GM21528 (cell line): ENCODE data around the gene C16orf92.
"Not testable (repeated sequence)": the region's sequence is repeated elsewhere in the genome, so short reads cannot be mapped to it uniquely, and the experiment has no call there.

Source experiments
- ATAC-seq: cut with Tn5 transposase; IDR thresholded peaks from one replicate; pipeline ENCODE4 v1.9.1; 2021; ENCODE audit warnings: mild to moderate bottlenecking, moderate library complexity; ENCODE audit not compliant: unreplicated experiment, low FRiP score

Gene C16orf92

GRCh38 chr16:30023586-30023985 is 588 bp downstream of the C16orf92 start:
- no peak for ATAC-seq

- no peak for ATAC-seq
Observed at GRCh38 chr16:30024451-30024850, 1.5 kb downstream of the C16orf92 start.

DNA sequence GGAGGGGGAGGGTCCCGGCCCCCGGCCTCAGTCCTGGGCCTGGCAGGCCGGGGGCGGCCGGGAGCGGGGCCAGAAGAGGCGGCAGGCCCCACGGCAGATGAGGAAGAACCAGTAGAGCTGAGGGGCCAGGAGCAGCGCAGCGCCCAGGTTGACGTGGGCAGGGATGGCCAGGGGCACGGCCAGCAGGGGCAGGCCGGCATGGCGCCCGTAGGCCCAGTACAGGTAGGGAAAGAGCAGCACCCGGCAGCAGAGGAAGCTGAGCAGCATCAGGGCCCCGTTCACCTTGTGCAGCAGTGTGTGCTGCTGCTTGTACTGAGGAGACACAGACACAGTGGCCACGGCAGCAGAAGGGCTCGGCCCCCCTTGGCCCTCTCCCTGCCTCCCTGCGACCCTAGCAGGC is 2.2 kb downstream of the C16orf92 start:
- no peak for ATAC-seq

- no peak for ATAC-seq
Observed at GRCh38 chr16:30025574-30025973, 2.6 kb downstream of the C16orf92 start.

DNA sequence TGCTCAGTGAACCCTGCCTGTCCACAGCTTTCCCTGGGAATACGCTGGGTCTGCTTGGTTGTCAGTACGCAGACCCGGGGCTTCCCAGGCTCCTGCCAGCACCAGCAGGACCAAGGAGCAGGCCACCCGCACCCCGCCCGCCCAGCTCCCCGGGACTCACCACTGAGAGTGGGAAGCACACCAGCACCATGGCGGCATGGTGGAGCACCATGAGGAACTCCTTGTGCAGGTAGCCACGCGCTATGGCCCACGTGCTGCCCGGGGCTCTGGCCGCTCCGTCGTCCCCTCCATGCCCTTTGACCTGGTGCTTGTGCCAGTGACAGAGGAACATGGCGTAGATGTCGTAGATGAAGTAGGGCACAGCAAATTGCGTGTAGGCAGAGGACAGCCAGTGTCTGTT is 3.5 kb downstream of the C16orf92 start:
- no peak for ATAC-seq

DNA sequence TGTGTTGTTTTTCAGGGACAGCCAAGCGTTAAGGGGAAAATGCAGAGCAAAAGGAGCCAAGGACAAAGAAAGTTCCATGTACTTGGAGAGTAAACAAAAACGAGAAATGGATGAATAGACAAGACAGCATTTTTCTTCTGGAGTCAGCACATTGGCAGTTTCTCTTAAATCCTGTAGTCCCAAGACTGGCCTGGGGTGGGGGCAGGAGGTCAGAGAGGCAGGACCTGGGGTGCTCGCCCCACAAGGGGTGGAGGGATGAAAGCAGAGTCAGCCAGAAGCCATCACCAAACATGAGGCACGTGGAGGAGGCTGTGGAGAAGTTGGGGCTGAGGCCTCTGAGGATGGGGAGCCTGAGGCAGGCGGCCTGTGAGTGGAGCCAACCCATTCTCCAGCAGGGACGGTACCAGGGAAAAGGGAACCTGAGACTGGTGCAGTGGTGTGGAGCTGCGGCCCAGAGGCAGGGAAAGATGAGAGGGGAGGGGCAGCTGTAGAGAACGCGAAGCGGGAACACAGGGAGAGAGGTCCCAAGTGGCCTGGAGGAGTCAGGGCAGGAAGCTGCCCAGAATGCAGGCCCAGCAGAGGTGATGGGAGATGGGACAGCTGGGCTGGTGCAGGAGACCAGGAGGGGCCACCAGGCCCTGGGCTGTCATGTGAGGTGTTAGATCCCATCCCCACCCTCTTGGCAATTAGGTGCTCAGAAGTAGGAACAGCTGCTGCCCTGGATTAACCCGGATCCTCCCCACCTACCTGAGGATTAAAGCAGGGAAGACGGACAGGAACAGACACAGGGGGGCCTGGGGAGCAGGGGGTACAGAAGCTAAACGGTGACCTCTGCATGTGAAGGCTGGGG is 4.8 kb downstream of the C16orf92 start:
- no peak for ATAC-seq

DNA sequence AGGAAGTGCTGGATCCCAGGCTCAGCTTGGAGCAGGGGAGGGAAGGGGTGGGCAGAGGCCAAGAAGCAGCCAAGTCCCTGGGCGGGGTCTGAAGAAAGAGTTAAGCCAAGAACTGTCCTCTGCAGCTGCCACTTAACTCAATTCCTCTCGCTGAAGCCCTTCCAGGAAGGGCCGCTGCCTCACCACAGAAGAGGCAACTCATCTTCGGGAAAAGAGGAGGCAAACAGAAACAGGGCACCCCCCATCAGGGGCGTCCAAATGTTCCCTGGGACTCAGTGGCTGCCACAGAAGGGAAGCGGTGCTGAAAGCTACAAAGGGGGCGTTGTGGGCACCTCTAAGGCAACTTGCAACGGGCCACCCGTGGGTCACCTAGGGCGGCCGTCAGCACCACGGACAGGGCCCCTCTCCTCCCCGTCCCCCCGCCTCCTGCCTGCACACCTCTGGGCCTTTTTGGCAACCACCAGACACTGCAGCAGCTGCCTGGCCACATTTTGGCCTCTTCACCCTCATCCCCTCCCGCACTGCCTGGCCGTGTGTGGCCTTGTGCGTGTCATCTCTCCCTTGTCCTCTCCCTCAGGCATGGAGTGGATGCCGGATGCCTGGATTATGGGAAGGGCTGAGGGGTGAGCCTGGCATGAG is 5.6 kb downstream of the C16orf92 start:
- ATAC-seq: no peak

DNA sequence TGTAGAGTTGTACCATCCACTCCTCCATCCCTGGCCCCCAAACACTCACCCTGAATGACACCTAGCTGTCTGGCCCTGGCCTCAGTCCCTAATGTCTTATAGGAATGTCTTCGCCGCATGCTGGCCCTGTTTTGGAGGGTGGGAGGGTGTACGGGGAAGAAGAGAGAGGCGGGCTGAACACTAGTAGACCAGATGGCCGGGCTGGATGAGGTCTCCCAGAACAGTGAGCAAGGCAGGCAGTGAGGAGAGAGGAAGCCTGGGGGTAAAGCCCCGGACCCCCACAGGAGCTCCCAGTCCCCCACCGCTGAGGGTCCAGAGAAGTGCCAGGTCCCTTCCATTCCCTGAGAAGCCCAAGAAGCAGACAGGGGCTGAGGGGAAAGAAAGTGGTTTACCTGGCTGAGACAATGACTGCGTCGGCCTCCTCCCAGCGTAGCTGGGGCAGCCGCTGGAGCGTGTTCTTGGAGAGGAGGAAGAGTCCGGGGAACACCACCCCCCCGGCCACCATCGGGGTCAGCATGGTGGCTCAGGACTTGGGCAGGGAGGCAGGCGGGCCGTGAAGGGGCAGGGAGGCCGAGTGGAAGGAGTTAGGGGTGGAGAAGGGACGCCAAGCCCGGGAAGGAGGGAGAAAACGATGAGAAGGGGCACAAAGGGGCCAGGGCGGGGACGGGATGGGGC is 7.2 kb downstream of the C16orf92 start:
- ATAC-seq: no peak

GRCh38 chr16:30030841-30031413 is 7.9 kb downstream of the C16orf92 start, which contains the start of gene TLCD3B:
Gene TLCD3B, minus strand, starts transcription at chr16:30031271. Its CDS starts 744 bp downstream, at chr16:30030527.
- no peak for ATAC-seq

- no peak for ATAC-seq
Observed at GRCh38 chr16:30031477-30031918, 8.5 kb downstream of the C16orf92 start.

DNA sequence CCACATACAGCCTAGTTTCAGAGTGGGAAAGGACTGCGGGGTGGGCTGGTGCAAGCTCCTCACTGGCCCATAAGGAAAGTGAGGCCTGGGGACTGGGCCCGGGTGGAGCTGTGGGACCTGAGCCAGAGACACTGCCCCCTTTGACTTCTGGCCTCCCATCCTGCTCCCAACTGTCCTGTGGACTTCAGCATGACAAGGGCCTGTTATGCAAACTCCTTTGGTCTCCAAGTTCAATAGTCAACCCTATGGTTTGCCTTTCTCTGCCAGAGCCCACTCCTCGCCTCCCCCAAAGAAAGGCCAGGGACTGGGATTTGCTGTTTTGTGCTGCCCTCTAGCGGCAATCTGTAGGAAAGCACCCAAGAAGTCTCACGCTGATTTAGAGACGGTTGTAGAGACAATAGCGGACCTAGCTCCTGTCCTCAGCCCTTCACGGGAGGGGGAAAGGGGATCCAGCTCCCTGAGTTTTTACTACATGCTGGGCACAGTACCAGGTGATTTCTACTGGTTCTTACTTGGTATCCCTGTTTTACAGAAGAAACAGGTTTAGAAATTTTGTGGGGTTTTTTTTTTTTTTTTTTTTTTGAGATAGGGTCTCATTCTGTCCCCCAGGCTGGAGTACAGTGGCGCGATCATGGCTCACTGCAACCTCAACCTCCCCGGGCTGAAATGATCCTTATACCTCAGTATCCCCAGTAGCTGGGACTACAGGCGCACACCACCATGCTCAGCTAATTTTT is 9.3 kb downstream of the C16orf92 start:
- ATAC-seq: no peak

DNA sequence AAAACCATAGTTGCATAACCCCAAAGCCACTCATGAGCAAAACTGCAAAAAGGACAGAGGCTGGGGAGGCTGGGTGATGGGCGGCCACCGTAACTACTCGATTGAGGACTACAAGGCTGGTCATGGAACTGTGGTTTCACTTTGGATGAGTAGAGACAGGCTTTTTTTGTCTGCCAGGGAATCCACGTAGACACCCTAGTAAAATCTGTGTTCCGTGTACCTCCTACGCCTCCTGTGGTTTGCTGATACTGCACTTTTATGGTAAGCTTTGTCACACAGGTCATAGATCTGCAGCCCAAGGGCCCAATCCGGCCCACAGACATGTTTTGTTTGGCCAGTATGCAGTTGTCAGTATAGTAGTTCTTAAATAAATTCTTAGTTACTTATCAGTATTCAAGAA is 10.3 kb downstream of the C16orf92 start:
- ATAC-seq: no peak

DNA sequence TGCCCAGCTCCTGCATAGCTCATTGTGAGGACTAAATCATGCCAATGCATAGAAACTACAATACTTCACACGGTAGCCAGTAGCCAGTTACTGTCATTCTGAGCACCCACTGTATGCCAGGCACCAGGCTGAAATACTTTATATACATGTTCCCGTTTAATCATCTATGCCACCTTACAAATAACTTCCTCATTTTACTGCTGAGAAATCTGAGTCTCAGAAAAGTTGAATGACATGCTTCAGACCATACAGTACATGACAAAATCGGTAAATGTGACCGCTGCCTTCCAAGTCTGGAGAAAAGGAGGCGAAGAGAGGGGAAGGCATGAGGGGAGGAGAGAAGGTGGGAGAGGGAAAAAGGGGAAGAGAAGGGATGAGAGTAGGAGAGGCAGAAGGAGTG is 17.2 kb downstream of the C16orf92 start:
- no peak for ATAC-seq

DNA sequence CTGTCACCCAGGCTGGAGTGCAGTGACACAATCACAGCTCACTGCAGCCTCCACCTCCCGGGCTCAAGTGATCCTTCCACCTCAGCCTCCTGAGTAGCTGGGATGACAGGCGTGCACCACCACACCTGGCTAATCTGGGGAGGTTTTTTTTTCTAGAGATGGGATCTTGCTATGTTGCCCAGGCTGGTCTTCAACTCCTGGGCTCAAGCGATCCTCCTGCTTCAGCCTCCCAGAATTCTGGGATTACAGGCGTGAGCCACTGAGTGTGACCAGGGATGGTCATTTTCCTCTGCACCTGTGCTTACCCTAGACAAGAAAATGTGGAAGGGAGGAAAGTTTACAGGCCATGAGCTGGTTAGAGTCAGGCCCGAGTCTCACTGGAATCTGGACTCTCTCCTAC is 17.7 kb downstream of the C16orf92 start:
- not testable (repeated sequence) for ATAC-seq

DNA sequence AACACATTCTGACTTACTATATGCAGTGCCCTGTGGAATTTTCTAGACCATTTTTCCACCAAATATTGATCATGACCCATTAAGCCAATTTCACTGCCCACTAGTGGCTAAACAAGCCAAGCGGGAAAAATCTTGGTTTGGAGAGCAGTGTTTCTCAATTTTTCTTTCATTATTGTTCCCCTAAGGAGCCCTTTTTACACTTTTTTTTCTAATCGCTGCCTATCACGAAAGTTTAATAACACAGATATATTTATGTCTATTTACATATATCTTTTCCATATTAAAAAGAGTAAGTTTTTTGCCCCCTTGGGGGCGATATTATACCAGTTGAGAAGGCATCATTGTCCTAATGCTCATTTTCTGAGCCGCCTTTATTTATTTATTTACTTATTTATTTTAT is 18.8 kb downstream of the C16orf92 start:
- no peak for ATAC-seq

- ATAC-seq: no peak
Observed at GRCh38 chr16:30046178-30046577, 23.2 kb downstream of the C16orf92 start.

- no peak for ATAC-seq
Observed at GRCh38 chr16:30046588-30046987, 23.6 kb downstream of the C16orf92 start.

DNA sequence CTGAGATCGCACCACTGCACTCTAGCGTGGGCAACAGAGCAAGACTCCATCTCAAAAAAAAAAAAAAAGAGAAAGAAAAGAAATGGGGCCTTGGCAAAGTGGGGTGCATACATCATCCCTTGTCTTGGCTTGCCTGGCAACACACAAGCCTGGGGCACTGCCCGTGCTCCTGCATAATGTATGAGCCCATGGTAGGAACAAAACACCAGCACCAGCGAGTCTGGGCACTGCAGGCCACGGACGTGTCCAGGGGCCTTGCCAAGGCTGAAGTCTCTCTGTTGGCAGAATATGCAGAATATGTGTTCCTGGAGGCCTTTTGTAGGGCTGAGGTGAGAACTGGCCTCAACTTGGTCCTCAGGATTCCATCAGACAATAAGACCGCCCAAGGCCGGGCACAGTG is 26.9 kb downstream of the C16orf92 start:
- ATAC-seq: no peak

GRCh38 chr16:30051518-30051917 is 28.5 kb downstream of the C16orf92 start:
- no peak for ATAC-seq

DNA sequence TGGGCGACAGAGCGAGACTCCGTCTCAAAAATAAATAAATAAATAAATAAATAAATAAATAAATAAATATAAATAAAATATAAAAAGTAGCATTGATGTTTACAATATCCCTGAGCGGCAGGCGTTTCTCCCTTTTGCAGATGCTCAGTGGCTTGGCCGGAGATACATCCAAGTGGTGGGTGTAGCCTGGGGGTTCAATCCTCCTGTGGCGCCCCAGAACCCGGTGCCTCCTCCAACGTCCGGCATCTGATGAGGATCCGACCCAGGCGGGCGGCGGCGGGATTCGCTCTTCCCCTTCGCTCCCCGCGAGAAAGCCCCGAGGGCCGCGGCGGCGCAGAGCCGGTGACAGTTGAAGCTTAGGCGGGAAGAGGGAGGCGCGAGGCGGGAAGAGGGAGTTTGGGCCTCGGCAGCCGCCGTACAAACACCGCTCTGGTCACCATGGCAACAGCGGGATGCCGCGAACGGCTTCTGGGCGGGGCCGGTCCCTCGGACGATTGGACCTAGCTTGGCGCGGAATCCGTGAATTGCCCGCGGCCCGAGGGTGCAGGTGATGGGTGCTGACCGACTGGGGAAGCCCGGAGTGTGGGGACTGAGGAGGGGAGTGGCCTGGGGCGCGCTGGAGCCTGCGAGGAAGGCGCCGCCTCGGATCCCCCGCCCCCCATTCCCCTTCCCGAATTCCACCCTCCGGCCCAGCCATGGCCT is 29.8 kb downstream of the C16orf92 start:
- ATAC-seq: no peak
